NCI-H1694 (cell line): ENCODE data around the gene TMEM190.
"Not testable (repeated sequence)": the region's sequence is repeated elsewhere in the genome, so short reads cannot be mapped to it uniquely, and the experiment has no call there.

Source experiments
- DNase-seq: peaks from one replicate; lab custom pipeline; 2025; lab: John Stamatoyannopoulos, UW

TMEM190 gene

GRCh38 chr19:55376241-55376933 is at the start of gene TMEM190:
Gene TMEM190 (plus strand): TSS chr19:55376826. CDS start chr19:55376854, 28 bp downstream.
- DNase-seq = no peak

GRCh38 chr19:55328774-55329318 is 47.8 kb upstream of the TMEM190 start:
- not testable (repeated sequence) for DNase-seq

- not testable (repeated sequence) for DNase-seq
Observed at GRCh38 chr19:55329791-55330190, 46.8 kb upstream of the TMEM190 start.

- no peak for DNase-seq
Observed at GRCh38 chr19:55333870-55334269, 42.8 kb upstream of the TMEM190 start.

- no peak for DNase-seq
Observed at GRCh38 chr19:55336101-55336500, 40.5 kb upstream of the TMEM190 start.

- DNase-seq = peak; percentile 100
Observed at GRCh38 chr19:55339105-55339888, 37.3 kb upstream of the TMEM190 start, which contains the start of gene KMT5C. Gene KMT5C (plus strand): TSS chr19:55339876. CDS start chr19:55341937, 2,061 bp downstream.

GRCh38 chr19:55339889-55340783 is 36.5 kb upstream of the TMEM190 start:
- DNase-seq = no peak

- DNase-seq = no peak
Observed at GRCh38 chr19:55340784-55341147, 35.9 kb upstream of the TMEM190 start.

- peak; percentile 29 for DNase-seq
Observed at GRCh38 chr19:55341171-55341588, 35.4 kb upstream of the TMEM190 start.

- DNase-seq = no peak
Observed at GRCh38 chr19:55341595-55342531, 34.8 kb upstream of the TMEM190 start.

- peak; percentile 37 for DNase-seq
Observed at GRCh38 chr19:55344444-55344843, 32.2 kb upstream of the TMEM190 start.

- no peak for DNase-seq
Observed at GRCh38 chr19:55345101-55345817, 31.4 kb upstream of the TMEM190 start.

- no peak for DNase-seq
Observed at GRCh38 chr19:55345818-55346724, 30.6 kb upstream of the TMEM190 start.

GRCh38 chr19:55346725-55347441 is 29.7 kb upstream of the TMEM190 start:
- DNase-seq = no peak

- DNase-seq = no peak
Observed at GRCh38 chr19:55347442-55348009, 29.1 kb upstream of the TMEM190 start.

- DNase-seq = no peak
Observed at GRCh38 chr19:55348317-55349034, 28.1 kb upstream of the TMEM190 start.

GRCh38 chr19:55350620-55351315 is 25.9 kb upstream of the TMEM190 start:
- no peak for DNase-seq
